VCaP (cell line): ENCODE data around the gene NOXA1.
A peak's percentile ranks its signal among the peaks of the same experiment; 100 is the strongest.

Experiments
- H3K27ac ChIP-seq: fragments of 450-650 bp; 2 replicates; pipeline ENCODE4 v1.5.1; 2017
- TF ChIP-seq, protein P1 (sequence below): fragments of 450-650 bp; conservative IDR thresholded peaks from 2 replicates; pipeline ENCODE4 v1.5.1; 2017; ENCODE audit warnings: mild to moderate bottlenecking, moderate library complexity

NOXA1 gene

DNA sequence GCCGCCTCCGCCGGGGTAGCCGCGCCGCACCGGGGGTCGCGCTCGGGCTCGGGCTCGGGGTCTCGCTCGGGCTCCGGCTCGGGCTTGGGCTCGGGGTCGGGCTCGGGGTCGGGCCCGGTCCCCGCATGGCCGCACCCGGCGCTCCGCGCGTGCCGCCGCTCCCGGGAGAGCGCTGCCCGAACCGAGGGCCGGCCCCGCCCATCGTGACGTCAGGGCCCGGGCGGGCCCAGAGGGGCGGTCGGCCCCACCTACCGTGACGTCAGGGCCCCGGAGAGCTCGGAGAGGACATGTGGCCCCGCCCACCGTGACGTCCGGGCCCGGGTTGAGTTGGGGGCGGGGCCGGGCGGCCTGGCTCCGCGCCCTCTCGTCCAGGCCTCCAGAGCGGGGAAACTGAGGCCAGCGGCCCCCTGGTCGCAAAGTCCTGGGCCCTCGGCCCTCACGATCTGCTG, 36.0 kb downstream of the NOXA1 start, which contains the start of gene NSMF:
Gene NSMF, minus strand, starts transcription at position 183 of the 449 bp plus-strand sequence. CDS start 232 bp downstream, outside the sequence.
- TF ChIP-seq, protein P1, sequence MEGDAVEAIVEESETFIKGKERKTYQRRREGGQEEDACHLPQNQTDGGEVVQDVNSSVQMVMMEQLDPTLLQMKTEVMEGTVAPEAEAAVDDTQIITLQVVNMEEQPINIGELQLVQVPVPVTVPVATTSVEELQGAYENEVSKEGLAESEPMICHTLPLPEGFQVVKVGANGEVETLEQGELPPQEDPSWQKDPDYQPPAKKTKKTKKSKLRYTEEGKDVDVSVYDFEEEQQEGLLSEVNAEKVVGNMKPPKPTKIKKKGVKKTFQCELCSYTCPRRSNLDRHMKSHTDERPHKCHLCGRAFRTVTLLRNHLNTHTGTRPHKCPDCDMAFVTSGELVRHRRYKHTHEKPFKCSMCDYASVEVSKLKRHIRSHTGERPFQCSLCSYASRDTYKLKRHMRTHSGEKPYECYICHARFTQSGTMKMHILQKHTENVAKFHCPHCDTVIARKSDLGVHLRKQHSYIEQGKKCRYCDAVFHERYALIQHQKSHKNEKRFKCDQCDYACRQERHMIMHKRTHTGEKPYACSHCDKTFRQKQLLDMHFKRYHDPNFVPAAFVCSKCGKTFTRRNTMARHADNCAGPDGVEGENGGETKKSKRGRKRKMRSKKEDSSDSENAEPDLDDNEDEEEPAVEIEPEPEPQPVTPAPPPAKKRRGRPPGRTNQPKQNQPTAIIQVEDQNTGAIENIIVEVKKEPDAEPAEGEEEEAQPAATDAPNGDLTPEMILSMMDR, result no peak
- peak within 1 kb of the TSS; percentile 88 for H3K27ac ChIP-seq

DNA sequence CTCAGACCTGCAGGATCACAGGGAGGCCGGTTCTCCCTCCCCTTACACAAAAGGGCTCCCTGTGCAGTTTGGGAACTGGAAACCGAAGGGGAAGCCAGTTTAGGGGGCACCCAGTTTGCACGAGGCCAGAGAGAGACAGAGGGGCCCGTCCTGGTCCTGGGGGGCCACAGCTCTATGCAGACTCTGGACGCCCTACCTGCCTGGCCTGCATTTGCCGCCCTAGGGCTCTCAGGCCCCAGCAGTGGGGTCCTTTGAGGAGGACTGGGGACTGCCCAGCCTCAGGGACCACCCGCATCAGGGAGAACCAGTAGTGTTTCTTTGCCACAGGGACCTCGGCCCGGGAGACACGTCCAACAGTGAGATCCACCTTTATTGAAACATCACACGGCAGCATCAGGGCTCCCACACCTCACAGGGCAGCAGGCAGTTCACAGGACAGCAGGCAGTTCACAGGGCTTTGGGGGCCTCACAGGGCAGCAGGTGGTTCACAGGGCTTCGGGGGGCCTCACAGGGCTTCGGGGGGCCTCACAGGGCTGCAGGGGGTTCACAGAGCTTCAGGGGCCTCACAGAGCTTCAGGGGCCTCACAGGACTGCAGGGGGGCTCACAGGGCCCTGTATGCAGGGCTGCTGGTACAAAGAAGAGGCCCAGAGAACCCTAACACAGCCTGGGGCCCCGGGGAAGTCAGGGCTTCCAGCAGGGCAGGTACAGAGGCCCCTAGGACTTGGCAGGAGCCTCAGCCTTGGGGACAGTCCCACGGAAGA, 36.6 kb downstream of the NOXA1 start:
- H3K27ac ChIP-seq, result peak overlapping the region; percentile 88

DNA sequence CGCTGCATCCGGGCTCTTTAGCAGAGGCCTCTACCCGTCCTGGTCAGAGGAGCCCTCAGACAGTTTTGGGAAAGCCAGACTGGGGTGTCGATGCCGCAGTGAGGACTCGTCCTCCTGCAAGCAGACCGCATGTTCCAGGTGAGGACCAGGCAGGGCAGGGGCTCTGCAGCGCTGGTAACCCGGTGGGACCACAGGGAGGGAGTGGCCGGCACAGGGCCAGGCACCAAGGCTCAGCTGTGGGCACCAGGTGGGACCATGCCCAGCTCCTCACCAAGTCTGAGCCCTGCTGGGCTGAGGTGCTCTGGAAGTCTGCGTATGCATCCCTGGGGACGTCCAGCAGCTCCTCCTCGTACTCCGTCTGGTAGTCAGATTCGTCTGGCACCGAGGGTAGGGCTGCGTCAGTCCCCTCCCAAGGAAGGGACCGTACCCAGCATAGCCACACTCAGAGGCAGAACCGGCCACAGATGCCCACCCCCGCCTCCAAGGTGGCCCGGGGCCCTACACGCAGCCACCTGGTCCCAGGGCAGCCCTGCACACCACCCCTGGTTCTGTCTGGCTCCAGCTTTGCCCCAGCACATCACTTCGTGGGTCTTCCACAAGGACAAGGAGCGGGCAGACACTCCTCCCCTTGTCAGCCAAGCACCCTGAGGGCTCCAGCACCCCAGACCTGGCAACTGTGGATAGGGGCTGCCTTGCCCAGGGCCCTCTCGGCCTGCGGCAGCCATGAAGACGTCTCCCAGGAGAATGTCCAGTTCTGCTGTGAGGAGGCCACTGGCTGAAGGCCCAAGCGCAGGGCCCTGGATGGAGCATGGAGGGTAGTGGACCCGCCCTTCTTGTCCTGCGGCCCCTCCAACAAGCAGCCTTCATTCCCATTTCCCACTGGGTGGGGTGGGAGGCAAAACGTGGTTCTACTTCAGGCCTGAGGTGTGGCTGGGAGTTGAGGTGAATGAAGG, 37.4 kb downstream of the NOXA1 start:
- TF ChIP-seq, protein P1, result no peak
- peak overlapping the region; percentile 88 for H3K27ac ChIP-seq

More for the DNA sequence above, 36.6 kb downstream of the NOXA1 start:
- TF ChIP-seq, protein P1, result no peak

DNA sequence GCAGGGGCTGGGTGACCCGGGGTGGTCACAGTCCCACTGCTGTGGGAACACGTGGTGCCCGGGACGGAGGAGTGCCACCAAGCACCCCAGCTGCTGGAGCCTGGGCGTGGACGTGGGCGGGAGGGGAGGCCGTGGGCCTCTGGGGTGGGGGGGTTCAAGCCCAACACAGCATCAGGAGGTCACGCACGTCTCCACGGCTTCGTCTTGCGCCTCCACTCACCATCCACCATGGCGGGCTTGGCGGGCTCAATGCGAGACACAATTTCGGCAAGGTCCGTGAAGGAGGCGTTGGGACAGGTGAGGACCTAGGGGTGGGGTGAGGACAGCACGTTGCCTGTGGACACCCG, 38.1 kb downstream of the NOXA1 start:
- TF ChIP-seq, protein P1, result no peak
- H3K27ac ChIP-seq, result no peak overlapping the region

DNA sequence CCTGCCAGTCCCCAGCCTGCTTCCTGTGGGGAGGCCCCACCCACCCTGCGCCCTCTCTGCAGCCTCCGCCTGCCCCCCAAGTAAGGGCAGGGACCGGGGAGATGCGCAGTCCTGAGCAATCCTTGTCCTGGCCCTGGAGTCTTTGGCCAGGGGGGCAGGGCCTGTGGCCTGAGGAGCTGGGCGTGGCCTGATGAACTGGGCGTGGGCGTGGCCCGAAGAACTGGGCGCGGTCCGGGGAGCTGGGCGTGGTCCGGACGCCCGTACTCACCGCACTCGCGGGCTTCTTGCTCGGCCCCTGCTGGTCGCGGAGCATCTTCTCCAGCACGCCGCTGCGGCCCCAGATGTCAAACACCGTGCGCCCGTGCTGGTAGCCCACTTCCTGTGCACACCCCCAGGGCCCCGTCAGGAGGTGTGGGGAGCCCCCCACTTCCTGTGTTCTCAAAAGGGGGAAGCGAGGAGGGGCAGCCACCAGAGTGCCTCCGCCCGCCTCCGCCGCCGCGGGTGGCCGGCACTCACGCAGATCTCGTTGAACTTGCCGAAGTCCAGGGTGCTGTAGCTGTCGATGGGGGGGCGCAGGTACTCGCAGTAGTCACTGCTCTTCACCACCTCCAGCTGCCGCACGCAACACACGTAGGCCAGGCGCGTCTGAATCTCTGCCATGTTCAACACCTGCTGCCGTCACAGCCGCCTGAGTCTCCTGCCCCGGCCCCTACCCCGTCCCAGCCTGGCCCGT, 38.6 kb downstream of the NOXA1 start:
- TF ChIP-seq, protein P1, result no peak
- no peak overlapping the region for H3K27ac ChIP-seq

DNA sequence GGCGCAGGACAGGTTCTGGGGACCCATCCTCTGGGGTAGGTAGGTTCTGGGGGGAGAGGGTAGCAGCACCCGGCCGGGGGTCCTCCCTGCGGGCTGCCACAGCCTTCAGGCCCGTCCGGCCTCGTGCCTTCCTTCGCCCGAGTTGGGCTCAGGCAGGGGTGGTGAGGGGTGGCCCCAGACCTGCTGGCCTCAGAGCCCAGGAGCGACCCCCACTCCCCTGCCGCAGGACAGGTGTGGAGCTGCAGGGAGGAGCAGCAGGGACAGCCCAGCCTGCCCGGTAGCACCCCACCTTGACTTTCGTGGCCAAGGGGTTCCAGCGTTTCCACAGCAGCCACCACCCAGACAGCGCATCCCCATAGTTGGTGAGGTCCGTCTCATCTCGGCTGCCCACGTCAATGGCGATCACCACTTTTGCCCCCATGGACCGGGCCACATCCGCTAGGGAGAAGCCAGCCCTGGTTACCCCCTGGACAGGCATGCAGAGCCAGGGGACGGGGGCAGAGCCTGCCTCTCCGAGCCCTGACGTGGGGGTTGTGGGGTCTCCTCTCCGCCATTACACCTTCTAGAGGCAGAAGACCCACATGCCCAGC, 39.3 kb downstream of the NOXA1 start:
- no peak overlapping the region for H3K27ac ChIP-seq
- TF ChIP-seq, protein P1, result no peak
